ENCODE results near the gene GPX2.

The GPX2 gene

GRCh38 chr14:64952598-64953309 lies 10.2 kb upstream of the GPX2 start:
- Mint-ChIP-seq H3K9me3 (no peaks in the 10 kb centered on the region), H3K27ac (peak overlapping the region; percentile 8), H3K4me3 (no peak overlapping the region), H3K36me3 (ENCODE audit: low read depth) (peaks cover 46% of the 10 kb centered on the region), H3K4me1 (ENCODE audit: low read depth) (peaks cover 5% of the 10 kb centered on the region), H3K27me3 (no peaks in the 10 kb centered on the region)
- no peak for DNase-seq

- DNase-seq: peak; percentile 18
- no peaks in the 10 kb centered on the region for H3K9me3 Mint-ChIP-seq
- H3K36me3 Mint-ChIP-seq (ENCODE audit: low read depth): peaks cover 54% of the 10 kb centered on the region
- H3K27ac Mint-ChIP-seq: no peak overlapping the region
- H3K4me3 Mint-ChIP-seq: no peak overlapping the region
- peaks cover 7% of the 10 kb centered on the region for H3K4me1 Mint-ChIP-seq (ENCODE audit: low read depth)
- H3K27me3 Mint-ChIP-seq: no peaks in the 10 kb centered on the region
These were observed 9.2 kb upstream of the GPX2 start for GRCh38 chr14:64951724-64952123.

GRCh38 chr14:64951291-64951690 lies 8.7 kb upstream of the GPX2 start:
- H3K9me3 Mint-ChIP-seq: no peaks in the 10 kb centered on the region
- H3K27me3 Mint-ChIP-seq: no peaks in the 10 kb centered on the region
- no peak overlapping the region for H3K4me3 Mint-ChIP-seq
- H3K27ac Mint-ChIP-seq: no peak overlapping the region
- peak; percentile 15 for DNase-seq
- H3K4me1 Mint-ChIP-seq (ENCODE audit: low read depth): peaks cover 10% of the 10 kb centered on the region
- H3K36me3 Mint-ChIP-seq (ENCODE audit: low read depth): peaks cover 54% of the 10 kb centered on the region

GRCh38 chr14:64950889-64951288 lies 8.3 kb upstream of the GPX2 start:
- no peaks in the 10 kb centered on the region for H3K9me3 Mint-ChIP-seq
- H3K4me1 Mint-ChIP-seq (ENCODE audit: low read depth): peaks cover 10% of the 10 kb centered on the region
- no peak overlapping the region for H3K4me3 Mint-ChIP-seq
- DNase-seq: peak; percentile 5
- H3K27me3 Mint-ChIP-seq: no peaks in the 10 kb centered on the region
- H3K36me3 Mint-ChIP-seq (ENCODE audit: low read depth): peaks cover 58% of the 10 kb centered on the region
- no peak overlapping the region for H3K27ac Mint-ChIP-seq

GRCh38 chr14:64948612-64949210 lies 6.2 kb upstream of the GPX2 start:
- no peak overlapping the region for H3K4me3 Mint-ChIP-seq
- no peak for DNase-seq
- no peaks in the 10 kb centered on the region for H3K27me3 Mint-ChIP-seq
- no peak overlapping the region for H3K27ac Mint-ChIP-seq
- peaks cover 17% of the 10 kb centered on the region for H3K4me1 Mint-ChIP-seq (ENCODE audit: low read depth)
- H3K9me3 Mint-ChIP-seq: no peaks in the 10 kb centered on the region
- peaks cover 69% of the 10 kb centered on the region for H3K36me3 Mint-ChIP-seq (ENCODE audit: low read depth)

GRCh38 chr14:64947710-64948611 lies 5.4 kb upstream of the GPX2 start:
- DNase-seq: peak; percentile 24
- H3K9me3 Mint-ChIP-seq: no peaks in the 10 kb centered on the region
- no peaks in the 10 kb centered on the region for H3K27me3 Mint-ChIP-seq
- peaks cover 75% of the 10 kb centered on the region for H3K36me3 Mint-ChIP-seq (ENCODE audit: low read depth)
- no peak overlapping the region for H3K4me3 Mint-ChIP-seq
- H3K4me1 Mint-ChIP-seq (ENCODE audit: low read depth): peaks cover 23% of the 10 kb centered on the region
- no peak overlapping the region for H3K27ac Mint-ChIP-seq

GRCh38 chr14:64946310-64947045 lies 3.9 kb upstream of the GPX2 start:
- H3K36me3 Mint-ChIP-seq (ENCODE audit: low read depth): peaks cover 89% of the 10 kb centered on the region
- peaks cover 24% of the 10 kb centered on the region for H3K4me1 Mint-ChIP-seq (ENCODE audit: low read depth)
- no peaks in the 10 kb centered on the region for H3K9me3 Mint-ChIP-seq
- no peak overlapping the region for H3K4me3 Mint-ChIP-seq
- H3K27me3 Mint-ChIP-seq: no peaks in the 10 kb centered on the region
- peak; percentile 11 for DNase-seq
- no peak overlapping the region for H3K27ac Mint-ChIP-seq

GRCh38 chr14:64945431-64946178 lies 3.1 kb upstream of the GPX2 start:
- Mint-ChIP-seq H3K36me3 (ENCODE audit: low read depth) (peaks cover 87% of the 10 kb centered on the region), H3K27me3 (no peaks in the 10 kb centered on the region), H3K4me3 (no peak overlapping the region), H3K27ac (no peak overlapping the region), H3K9me3 (no peaks in the 10 kb centered on the region), H3K4me1 (ENCODE audit: low read depth) (peaks cover 27% of the 10 kb centered on the region)
- peak; percentile 9 for DNase-seq

- Mint-ChIP-seq H3K4me3 (no peak overlapping the region), H3K36me3 (ENCODE audit: low read depth) (peaks cover 85% of the 10 kb centered on the region), H3K4me1 (ENCODE audit: low read depth) (peaks cover 32% of the 10 kb centered on the region), H3K27me3 (no peaks in the 10 kb centered on the region), H3K27ac (no peak overlapping the region), H3K9me3 (no peaks in the 10 kb centered on the region)
- no peak for DNase-seq
These were observed 2.3 kb upstream of the GPX2 start for GRCh38 chr14:64944861-64945260.

- Mint-ChIP-seq H3K27ac (peak overlapping the region; percentile 71), H3K4me1 (ENCODE audit: low read depth) (peaks cover 40% of the 10 kb centered on the region), H3K4me3 (no peak overlapping the region), H3K27me3 (no peaks in the 10 kb centered on the region), H3K9me3 (no peaks in the 10 kb centered on the region), H3K36me3 (ENCODE audit: low read depth) (peaks cover 88% of the 10 kb centered on the region)
- no peak for DNase-seq
These were observed 1.5 kb upstream of the GPX2 start for GRCh38 chr14:64944041-64944440.

GRCh38 chr14:64943556-64943955 lies 1.0 kb upstream of the GPX2 start:
- no peak for DNase-seq
- Mint-ChIP-seq H3K27ac (peak overlapping the region; percentile 71), H3K36me3 (ENCODE audit: low read depth) (peaks cover 88% of the 10 kb centered on the region), H3K4me3 (no peak overlapping the region), H3K9me3 (no peaks in the 10 kb centered on the region), H3K27me3 (no peaks in the 10 kb centered on the region), H3K4me1 (ENCODE audit: low read depth) (peaks cover 44% of the 10 kb centered on the region)

- H3K4me1 Mint-ChIP-seq (ENCODE audit: low read depth): peaks cover 64% of the 10 kb centered on the region
- no peaks in the 10 kb centered on the region for H3K9me3 Mint-ChIP-seq
- peaks cover 91% of the 10 kb centered on the region for H3K36me3 Mint-ChIP-seq (ENCODE audit: low read depth)
- H3K4me3 Mint-ChIP-seq: no peak overlapping the region
- H3K27me3 Mint-ChIP-seq: no peaks in the 10 kb centered on the region
- peak overlapping the region; percentile 73 for H3K27ac Mint-ChIP-seq
- DNase-seq: no peak
These were observed 2.1 kb downstream of the GPX2 start for GRCh38 chr14:64940336-64940910.

- Mint-ChIP-seq H3K9me3 (no peaks in the 10 kb centered on the region), H3K27me3 (no peaks in the 10 kb centered on the region), H3K4me1 (ENCODE audit: low read depth) (peaks cover 69% of the 10 kb centered on the region), H3K27ac (peak overlapping the region; percentile 24), H3K36me3 (ENCODE audit: low read depth) (peaks cover 88% of the 10 kb centered on the region), H3K4me3 (no peak overlapping the region)
- DNase-seq: no peak
These were observed 2.7 kb downstream of the GPX2 start for GRCh38 chr14:64939817-64940190.

Measured in activated T-cell treated with anti-CD3 and anti-CD28 coated beads, Interleukin-2, amount 50 U/mL, for 24 hours (primary cell).